Heart left ventricle (tissue), 13 donors: ENCODE results near the gene SV2B.

Source experiments
- CTCF ChIP-seq, 12 donors: fragments of 200-600 bp; sonication (generic) in 4 of 12; IDR thresholded peaks; one replicate each; pipeline versions ENCODE4 v1.5.0 to v1.8.0; 2018 to 2022; ENCODE audit warnings: antibody characterized with exemption in 12 of 12, mild to moderate bottlenecking in 5 of 12
- POLR2A ChIP-seq, 2 donors: fragments of 450-650 bp; IDR thresholded peaks; one replicate each; pipeline ENCODE4 v1.6.1; 2017; ENCODE audit warnings: antibody characterized with exemption in 2 of 2, mild to moderate bottlenecking in 2 of 2, moderate library complexity in 2 of 2
- donor health status: ischemic (EF 13 %, LVEDD 7.1; RV severe dilation, severe dysfunction).
- donor health status: DM: no; HTN: yes; CAD: no.
- donor health status: DM: no; HTN: no; CAD: no.
- donor health status: ischemic (EF 25% LVEDD 6.9; RV normal size, moderate dysfunction).
- donor health status: ischemic (EF 25% LVEDD 5.7; RV mildly dilated, moderate dysfunction).
- donor health status: ischemic (EF 35%, LVEDD 5.7; RV mildly dilated, moderate dysfunction).
- donor health status: nonischemic (EF 11% LVEDD 7.7; RV severe dilation, severe dysfunction).
- donor health status: DM: yes; HTN: yes; CAD: no.
- donor health status: PGD.
- donor health status: ischemic (EF 29% LVEDD 5.4; RV normal size, mild dysfunction).
- donor health status: nonischemic (EF 23%, LVEDD 6.1; RV moderate dilation, normal function).

- TF ChIP-seq CTCF (IDR thresholded peaks at IDR 0.05) (no peak), POLR2A (IDR thresholded peaks at IDR 0.05) (no peak)
Measured at GRCh38 chr15:91255670-91256192, 155.7 kb downstream of the SV2B start.
